ENCODE results near the gene TMEM256.
"Not testable (repeated sequence)": the region's sequence is repeated elsewhere in the genome, so short reads cannot be mapped to it uniquely, and the experiment has no call there.

TMEM256 gene

DNA sequence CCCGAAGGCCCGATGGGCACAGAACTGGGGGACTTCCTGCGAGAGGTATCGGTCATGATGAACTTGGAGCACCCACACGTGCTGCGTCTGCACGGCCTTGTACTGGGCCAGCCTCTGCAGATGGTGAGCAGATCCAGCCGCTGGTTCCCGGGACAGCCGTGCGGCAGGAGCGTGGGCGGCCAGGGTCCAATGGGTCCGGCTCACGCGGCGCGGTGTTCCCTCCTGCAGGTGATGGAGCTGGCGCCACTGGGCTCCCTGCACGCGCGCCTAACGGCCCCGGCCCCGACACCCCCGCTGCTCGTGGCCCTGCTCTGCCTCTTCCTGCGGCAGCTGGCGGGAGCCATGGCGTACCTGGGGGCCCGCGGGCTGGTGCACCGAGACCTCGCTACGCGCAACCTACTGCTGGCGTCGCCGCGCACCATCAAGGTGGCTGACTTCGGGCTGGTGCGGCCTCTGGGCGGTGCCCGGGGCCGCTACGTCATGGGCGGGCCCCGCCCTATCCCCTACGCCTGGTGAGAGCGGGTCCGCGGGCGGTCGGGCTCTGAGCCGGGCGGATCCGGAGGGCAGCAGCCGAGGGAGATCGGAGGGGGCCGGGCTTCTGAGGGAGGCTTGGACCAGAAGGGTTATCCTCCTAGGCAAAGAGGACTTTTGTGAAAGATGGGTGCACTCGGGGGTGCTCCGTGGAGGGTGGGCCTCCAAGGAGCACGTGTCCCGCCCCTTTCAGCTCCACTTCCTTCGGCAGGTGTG, 20.0 kb downstream of the TMEM256 start:
- DNase-seq (ENCODE audit: low read depth) = peak; percentile 70

DNA sequence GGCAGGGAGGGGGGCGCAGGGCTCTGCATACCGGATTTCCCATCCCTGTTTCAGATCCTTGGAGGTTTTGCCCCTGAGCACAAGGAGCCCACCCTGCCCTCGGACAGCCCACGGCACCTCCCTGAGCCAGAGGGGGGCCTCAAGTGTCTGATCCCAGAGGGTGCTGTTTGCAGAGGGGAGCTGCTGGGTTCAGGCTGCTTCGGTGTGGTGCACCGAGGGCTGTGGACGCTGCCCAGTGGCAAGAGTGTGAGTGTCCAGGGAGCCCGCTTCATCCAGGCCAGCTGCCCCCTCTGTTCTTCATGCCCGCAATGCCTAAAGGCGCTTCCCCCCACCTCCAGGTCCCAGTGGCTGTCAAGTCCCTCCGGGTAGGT, 20.5 kb downstream of the TMEM256 start:
- DNase-seq (ENCODE audit: low read depth) = no peak

DNA sequence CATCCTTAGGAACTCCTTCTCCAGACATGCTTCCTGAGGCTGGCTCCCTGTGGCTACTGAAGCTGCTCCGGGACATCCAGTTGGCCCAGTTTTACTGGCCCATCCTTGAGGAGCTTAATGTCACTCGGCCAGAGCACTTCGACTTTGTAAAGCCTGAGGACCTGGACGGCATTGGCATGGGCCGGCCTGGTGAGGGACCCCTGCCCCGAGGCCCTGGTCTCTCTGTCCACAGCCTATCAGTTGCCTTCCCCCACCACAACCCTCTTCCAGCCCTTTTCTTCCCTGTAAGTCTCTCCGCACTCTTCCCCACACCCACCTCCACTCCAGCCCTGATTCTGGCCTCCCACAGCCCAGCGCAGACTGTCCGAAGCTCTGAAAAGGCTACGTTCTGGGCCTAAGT, 21.0 kb downstream of the TMEM256 start:
- DNase-seq (ENCODE audit: low read depth) = no peak

DNA sequence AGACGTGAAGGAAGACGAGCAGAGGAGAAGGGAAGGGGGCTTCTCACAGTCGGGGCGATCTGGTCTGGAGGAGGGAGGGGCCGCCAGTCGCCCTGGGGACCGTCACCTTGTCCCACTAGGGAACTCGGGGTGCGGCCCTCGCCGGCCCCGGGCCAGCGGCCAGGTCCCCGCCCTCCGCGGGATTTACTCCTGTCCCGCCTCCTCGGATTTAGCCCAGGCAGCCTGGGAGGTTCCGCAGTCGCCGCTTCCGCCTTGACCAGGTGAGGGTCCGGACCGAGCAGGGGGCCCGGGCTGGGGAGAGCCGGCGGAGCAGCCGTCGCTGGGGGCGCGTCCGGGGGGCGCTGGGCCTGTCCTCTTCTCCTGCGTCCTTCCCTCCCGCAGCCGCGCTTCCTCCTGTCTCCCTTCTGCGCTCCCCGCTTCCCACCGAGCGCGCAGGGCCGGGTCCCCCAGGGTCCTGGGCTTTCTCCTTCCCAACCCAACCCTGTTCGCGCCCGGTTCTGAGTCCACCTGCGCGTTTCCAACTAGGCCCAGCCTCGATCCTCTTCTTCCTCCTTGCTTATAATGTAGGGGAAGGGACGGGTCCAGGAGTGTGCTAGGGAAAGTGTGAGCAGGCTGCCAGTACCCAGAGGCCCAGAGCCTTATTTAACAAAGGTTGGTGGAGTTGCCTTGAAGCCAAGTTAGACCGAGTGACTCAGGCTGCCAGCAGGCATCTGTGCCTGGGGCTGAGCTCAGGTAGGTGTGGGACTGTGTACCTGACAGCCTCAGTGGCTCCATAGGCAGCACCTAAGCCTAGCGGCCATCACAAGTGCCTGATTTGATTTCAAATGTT, 22.8 kb downstream of the TMEM256 start, which contains the start of gene TNK1:
Gene TNK1, plus strand, starts transcription at position 235 of the 829 bp plus-strand sequence. CDS start 1,838 bp downstream, outside the sequence.
- no peak for DNase-seq (ENCODE audit: low read depth)

DNA sequence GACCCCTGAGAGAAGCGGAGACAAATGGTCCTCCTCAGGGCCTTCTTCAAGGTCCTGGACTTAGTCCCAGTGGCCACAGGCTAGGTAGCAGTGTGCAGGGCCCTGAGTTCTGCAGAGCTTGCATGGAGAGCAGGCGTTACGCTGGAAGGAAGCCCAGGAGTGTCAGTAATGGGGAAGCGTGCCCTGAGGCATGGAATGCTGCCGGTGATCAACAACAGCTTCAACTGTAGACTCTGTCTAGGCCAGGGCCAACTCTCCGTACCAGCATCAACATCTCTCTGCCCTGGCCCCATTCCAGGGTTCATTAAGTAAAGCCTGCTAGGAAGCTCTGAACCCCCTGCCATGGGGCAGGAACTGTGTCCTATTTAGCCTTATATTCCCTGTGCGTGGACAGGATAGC, 23.6 kb downstream of the TMEM256 start:
- no peak for DNase-seq (ENCODE audit: low read depth)

DNA sequence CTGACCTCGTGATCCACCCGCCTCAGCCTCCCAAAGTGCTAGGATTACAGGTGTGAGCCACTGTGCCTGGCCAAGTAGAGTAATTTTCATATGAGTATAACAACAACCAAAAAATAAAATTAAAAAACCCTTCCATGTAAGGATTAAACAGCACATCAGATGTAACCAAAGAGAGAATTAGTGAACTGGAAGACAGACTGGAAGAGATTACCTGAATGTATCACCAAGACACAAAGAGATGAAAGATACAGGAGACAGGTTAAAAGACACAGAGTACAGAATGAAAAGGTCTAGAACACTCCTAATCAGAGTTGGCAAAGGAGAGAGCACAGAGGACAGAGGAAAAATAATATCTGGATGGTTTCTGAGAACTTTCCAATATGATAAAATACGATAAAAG, 24.8 kb downstream of the TMEM256 start:
- DNase-seq (ENCODE audit: low read depth) = no peak

DNA sequence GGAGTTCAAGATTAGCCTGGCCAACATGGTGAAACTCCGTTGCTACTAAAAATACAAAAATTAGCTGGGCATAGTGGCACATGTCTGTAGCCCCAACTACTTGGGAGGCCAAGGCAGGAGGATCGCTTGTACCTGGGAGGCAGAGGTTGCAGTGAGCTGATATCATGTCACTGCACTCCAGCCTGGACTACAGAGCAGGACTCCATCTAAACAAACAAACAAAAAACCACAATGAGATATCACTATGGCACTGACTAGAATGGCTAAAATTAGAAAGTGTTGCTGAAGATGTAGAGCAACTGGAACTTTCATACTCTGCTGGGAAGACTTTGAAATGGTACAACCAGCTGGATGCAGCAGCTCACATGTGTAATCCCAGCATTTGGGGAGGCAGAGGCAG, 29.5 kb downstream of the TMEM256 start:
- no peak for DNase-seq (ENCODE audit: low read depth)

DNA sequence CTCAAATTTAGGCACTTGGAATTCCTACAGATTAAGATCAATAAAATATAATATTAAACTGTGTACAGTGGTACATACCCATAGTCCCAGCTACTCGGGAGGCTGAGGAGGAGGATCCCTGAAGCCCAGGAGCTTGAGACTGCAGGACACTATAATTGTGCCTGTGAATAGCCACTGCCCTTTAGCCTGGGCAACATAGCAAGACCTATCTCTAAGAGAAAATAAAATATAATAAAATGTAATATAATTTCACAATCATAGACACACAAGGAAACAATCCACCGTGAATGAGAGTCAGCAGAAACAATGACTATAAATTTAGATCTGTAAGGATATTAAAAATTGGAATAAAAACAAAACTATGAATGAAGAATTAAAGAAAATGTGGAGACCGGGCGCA, 33.0 kb downstream of the TMEM256 start:
- DNase-seq (ENCODE audit: low read depth) = no peak

DNA sequence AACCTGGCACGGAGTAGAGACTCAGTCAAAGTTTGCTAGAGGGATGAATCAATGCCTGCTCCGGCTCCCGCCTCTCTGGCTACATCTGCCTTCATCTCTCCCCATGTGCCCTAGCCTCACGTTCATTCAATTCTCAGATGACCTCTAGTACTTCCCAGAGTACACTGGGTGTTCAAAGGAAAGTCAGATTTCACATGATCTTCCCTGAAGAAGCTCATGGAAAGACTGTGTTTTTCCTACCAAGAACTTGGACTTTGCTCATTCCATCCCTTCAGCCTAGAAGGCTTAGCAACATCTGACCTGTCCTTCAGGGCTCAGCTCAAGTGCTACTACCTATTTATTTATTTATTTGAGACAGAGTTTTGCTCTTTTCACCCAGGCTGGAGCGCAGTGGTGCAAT, 34.1 kb downstream of the TMEM256 start:
- DNase-seq (ENCODE audit: low read depth) = no peak

DNA sequence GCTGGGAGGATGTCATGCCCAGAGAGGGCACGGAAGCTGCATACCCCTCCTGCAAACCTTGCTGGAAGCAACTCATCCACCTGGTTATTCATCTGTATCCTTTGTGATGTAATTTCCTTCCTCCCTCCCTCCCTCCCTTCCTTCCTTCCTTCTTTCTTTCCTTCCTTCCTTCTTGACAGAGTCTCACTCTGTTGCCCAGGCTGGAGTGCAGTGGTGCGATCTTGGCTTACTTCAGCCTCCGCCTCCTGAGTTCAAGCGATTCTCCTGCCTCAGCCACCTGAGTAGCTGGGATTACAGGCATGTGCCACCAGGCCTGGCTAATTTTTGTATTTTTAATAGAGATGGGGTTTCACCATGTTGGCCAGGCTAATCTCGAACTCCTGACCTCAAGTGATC, 35.3 kb downstream of the TMEM256 start:
- DNase-seq (ENCODE audit: low read depth) = not testable (repeated sequence)

DNA sequence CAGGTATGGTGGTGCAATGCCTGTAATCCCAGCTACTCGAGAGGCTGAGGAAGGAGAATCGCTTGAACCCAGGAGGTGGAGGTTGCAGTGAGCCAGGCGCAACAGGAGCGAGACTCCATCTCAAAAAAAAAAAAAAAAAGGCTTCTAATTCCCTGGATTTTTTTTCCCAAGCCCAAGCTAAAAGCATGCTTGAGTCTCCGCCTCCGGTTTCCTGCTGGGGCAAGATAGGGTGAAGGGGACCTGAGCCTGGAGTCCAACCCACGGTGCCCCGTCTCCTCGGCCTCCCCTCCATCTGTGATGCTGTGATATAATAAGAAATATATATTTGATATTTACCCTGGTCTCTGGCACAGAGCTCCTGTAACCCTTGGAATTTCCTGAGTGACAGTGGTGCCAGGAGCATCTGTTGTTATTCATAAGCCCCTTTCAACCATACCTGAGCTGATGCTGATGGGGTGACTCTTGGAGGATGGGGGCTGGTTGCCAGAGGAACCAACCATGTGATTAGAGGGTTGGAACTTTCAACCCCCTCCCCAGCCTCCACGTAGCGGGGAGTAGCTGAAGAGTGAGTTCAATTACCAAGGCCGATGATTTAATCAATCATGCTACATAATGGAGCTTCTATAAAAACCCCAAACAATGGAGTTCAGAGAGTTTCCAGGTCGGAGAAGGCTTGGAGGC, 35.8 kb downstream of the TMEM256 start:
- no peak for DNase-seq (ENCODE audit: low read depth)

DNA sequence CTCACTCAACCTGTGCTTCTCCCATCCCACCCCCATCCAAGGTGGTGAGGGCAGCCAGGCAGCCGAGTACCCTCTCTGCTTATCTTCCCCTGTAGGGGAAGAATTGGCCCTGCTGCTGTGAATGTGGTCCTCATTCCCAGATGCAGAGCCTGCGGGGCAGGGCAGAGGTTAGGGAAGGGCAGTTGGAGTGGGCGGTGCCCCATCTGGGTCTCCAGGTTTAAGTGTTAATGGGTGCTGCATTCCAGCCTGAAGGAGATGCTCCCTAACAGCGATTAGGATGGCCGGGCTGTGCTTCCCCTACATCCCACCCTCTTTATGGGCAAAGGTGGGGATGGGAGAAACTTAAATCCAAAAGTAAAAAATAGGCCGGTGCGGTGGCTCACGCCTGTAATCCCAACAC, 36.8 kb downstream of the TMEM256 start:
- no peak for DNase-seq (ENCODE audit: low read depth)

DNA sequence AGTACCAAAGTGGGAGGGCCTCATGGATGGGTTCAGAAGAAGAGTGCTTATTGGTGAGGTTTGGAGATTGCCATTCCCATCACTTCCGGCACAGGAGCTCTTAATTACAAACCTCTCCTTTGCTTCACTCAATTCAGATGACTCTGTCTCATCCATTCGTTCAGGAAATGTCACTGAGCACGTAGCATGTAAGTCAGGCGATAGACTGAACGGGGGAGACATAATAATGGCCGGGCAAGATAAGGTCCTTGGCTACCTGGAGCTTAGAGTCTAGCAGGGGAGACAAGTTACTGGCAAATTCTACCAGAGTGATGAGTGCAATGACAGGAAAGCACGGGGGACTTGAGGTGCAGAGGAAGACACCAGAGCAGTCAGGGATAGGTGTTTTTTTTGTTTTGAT, 37.9 kb downstream of the TMEM256 start:
- not testable (repeated sequence) for DNase-seq (ENCODE audit: low read depth)

DNA sequence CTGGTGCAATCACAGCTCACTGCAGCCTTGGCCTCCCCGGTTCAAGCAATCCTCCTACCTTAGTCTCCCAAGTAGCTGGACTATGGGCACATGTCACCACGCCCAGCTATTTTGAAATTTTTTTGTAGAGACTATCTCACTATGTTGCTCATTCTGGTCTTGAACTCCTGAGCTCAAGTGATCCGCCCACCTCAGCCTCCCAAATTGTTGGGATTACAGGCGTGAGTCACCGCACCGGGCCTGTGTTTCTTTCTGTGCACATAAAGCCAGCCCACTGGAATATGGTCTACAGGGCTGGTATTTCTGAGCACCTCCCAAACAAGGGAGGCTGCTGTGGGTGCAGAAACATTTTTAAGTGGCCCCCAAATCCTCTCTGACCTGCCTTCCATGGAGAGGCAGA, 40.6 kb downstream of the TMEM256 start:
- DNase-seq (ENCODE audit: low read depth) = no peak

DNA sequence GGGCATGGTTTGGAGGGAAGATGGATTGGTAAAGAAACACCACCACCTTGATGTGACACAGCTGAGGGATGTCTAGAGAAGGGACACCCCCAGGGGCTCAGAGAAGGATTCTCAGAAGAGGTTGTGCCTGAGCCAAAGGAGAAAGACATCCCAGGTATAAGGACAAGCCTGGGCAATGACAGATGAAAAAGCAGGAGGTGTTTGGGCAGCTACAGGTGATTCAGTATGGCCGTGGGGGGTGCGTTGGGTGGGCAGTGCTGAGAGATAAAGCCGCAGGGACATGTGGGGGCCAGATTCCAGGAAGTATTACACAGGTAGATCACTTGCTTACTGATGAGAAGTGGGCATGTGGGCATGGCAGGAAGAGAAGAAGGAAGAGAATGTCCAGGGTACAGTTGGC, 42.0 kb downstream of the TMEM256 start:
- DNase-seq (ENCODE audit: low read depth) = no peak

DNA sequence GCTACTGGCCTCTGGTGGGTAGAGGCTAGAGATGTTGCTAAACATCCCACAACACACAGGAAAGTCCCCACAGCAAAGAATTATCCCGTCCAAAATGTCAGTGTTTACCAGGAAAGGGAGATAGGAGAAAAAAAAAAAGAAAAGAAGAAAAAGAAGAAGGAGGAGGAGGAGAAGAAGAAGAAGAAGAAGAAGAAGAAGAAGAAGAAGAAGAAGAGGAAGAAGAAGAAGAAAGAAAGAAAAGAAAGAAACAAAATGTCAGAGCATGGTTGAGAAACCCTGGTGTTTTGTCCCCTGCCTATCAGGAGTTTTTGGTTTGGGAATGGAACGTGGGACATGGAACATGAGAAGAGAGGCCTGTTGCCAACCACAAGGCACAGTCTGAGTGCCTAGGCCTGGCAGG, 46.5 kb downstream of the TMEM256 start:
- DNase-seq (ENCODE audit: low read depth) = no peak

DNA sequence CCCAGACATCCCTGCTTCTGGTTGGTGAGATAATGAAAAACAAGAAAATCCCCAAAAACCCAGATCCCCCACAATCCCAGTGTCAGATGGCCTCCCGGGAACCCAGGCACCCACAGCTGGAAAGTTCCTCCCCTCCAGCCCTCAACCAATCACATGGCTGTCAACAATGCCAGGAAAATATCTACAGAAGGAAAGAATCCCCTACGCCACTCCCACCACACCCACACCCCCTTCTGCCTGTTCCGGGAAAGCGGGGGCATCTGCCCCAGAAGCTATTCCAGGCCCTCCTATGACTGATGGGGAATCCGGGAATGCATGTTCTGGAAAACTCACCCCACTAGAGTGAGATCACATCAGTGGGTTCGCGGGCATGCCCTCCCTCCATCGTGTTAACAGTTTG, 47.1 kb downstream of the TMEM256 start:
- no peak for DNase-seq (ENCODE audit: low read depth)

DNA sequence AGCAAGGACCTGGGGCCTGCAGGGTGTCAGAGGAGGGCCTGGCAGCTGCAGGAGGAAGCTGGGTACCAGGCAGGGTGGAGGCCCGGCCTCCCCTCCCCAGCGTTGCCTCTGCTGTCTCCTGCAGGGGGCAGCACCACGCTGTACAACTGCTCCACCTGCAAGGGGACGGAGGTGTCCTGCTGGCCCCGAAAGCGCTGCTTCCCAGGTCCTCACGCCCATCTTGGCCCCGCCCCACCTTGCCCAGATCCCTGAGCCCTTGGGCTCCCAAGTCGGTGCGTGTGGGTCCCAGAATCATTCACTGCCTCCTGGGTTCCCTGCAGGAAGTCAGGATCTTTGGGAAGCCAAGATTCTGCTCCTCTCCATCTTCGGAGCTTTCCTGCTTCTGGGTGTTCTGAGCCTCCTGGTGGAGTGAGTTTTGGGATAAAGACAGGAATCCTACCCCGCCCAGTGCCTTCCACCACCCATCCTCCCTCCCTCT, 47.8 kb downstream of the TMEM256 start:
- peak; percentile 75 for DNase-seq (ENCODE audit: low read depth)

DNA sequence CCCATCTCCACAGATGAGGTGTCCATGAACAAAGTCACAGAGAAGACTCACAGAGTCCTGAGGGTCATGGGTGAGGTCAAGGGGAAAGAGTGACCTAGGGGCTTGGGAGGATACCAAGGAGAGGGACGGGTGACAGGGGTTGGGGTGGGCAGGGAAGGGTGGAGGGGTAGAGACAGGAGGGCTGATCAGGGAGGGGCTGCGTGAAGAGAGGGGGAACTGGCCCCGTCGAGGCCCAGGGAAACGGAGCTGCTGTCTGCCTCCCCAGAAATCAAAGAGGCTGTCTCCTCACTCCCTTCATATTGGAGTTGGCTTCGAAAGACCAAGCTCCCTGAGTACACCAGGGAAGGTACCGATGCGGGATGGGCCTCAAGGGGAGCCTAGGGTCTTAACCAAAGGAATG, 48.3 kb downstream of the TMEM256 start:
- DNase-seq (ENCODE audit: low read depth) = no peak

DNA sequence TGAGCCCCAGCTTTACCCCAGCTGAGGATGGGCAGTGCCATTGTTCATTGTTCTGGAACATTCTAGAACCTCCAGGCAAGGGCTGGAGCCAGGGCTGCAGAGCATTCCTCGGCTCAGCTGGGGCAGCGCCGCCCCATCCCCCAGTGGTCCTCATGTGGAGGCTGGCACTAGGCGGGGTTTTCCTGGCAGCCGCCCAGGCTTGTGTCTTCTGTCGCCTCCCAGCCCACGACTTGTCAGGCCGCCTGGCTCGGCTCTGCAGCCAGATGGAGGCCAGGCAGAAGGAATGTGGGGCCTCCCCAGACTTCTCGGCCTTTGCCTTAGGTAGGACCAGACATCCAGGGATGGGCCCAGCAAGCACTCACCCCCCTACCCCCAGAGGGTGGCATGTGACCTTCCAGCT, 48.8 kb downstream of the TMEM256 start, which contains the start of gene TMEM95:
Gene TMEM95, plus strand, starts transcription at position 104 of the 400 bp plus-strand sequence. Its CDS starts 49 bp downstream, at position 153.
- no peak for DNase-seq (ENCODE audit: low read depth)

DNA sequence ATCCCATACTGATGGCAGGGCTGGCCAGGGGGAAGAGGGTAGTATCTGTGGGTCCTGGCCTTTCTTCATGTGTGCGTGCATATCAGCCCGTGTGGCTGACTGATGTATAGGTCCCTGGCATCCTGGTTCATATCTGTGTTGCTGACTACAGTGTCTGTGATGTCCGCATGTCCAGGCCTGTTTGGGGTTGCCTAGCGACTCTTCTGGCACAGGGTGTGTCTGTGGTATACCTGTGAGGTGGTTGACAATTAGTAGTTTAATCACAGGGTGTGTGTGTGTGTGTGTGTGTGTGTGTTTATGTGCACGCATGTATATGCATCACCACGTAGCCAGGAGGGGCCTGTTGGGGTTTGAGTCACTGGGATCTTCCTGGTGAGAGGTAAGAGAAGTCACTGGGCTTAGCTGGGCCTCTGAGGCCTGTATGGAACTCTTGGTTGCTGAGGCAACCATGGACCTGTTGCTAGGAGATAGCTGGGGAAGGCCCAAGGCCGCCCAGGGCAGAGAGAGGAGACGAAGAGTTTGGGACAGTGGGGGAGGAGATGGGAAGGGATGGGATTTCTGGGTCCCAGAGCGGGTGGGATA, 49.5 kb downstream of the TMEM256 start:
- no peak for DNase-seq (ENCODE audit: low read depth)
